Fibroblast of mammary gland (primary cell): ENCODE measurements around the gene RUSF1.
"Not testable (repeated sequence)": the region's sequence is repeated elsewhere in the genome, so short reads cannot be mapped to it uniquely, and the experiment has no call there.

Experiments used
- DNase-seq: peaks from one replicate; pipeline ENCODE4 v3.0.0-alpha.2; 2010; ENCODE audit warnings: low read depth
- H3K4me3 ChIP-seq: 2 replicates; pipeline ENCODE4 v1.5.1; 2011; ENCODE audit warnings: low read depth, mild to moderate bottlenecking, low read length, moderate library complexity; ENCODE audit not compliant: control insufficient read depth
- TF ChIP-seq, protein P1 (sequence below): conservative IDR thresholded peaks from 2 replicates; pipeline ENCODE4 v1.5.1; 2011; ENCODE audit warnings: low read depth, low read length, inconsistent platforms; ENCODE audit not compliant: control insufficient read depth, insufficient read depth

The RUSF1 gene

DNA sequence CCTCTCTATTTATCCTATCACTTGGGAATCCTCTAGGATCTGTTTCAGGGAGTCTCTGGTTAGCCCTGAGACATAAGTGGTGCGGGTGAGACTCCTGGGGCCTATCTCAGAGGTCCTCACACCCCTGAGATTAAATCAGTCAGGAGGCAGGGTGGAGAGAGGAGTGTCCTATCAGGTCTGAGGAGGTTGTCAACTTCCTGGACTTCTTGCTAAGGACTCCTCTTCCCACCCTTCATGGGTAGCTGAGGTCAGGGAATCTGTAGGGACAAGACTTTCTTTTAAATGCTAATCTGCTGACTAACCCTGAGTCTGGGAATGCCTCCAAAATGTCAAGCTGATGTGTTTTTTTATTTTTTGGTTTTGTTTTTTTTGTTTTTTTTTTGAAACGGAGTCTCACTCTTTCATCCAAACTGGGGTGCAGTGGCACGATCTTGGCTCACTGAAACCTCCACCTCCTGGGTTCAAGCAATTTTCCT is 55.5 kb downstream of the RUSF1 start:
- H3K4me3 ChIP-seq, result no peak overlapping the region
- peak; percentile 95 for DNase-seq
- TF ChIP-seq, protein P1, sequence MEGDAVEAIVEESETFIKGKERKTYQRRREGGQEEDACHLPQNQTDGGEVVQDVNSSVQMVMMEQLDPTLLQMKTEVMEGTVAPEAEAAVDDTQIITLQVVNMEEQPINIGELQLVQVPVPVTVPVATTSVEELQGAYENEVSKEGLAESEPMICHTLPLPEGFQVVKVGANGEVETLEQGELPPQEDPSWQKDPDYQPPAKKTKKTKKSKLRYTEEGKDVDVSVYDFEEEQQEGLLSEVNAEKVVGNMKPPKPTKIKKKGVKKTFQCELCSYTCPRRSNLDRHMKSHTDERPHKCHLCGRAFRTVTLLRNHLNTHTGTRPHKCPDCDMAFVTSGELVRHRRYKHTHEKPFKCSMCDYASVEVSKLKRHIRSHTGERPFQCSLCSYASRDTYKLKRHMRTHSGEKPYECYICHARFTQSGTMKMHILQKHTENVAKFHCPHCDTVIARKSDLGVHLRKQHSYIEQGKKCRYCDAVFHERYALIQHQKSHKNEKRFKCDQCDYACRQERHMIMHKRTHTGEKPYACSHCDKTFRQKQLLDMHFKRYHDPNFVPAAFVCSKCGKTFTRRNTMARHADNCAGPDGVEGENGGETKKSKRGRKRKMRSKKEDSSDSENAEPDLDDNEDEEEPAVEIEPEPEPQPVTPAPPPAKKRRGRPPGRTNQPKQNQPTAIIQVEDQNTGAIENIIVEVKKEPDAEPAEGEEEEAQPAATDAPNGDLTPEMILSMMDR, result no peak

DNA sequence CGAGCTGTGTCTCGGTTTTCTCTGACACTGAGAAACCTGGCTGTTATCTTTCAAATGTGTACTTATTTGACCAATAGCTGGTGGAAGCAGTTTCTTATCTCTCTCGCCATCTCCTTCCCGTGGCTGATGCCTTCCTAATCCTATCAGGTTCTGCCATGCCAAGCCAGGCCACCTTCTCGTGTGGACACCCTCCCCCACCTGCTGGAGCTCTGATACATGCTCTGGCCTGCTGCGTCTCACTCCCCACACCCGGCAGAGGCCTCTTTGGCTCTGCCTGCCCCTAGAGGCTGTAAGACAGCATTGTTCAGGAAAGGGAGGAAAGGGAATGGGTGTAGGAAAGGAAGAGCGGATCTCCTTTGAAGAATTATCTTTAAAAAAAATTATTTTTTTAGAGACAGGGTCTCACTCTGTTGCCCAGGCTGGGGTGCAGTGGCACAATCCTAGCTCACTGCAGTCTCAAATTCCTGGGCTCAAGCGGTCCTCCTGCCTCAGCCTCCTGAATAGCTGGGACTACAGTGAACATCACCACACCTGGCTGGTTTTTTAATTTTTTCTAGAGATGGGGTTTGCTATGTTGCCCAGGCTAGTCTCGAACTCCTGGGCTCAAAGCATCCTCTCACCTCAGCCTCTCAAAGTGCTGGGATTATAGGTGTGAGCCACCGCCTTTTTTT is 56.4 kb downstream of the RUSF1 start:
- DNase-seq, result peak; percentile 74
- H3K4me3 ChIP-seq, result no peak overlapping the region

DNA sequence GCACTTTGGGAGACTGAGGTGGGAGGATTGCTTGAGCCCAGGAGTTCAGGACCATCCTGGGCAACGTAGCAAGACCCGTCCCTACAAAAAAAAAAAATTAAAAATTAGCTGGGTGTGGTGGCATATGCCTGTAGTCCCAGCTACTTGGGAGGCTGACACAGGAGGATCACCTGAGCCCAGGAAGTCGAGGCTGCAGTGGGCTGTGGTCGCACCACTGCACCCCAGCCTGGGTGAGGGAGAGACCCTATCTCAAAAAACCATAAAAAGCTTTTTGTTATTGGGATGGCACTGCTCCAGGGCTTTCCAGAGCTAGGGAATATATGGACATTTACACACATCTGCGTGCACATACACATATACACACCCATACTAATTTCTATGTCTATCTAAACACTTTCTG is 57.0 kb downstream of the RUSF1 start:
- DNase-seq, result no peak
- no peak overlapping the region for H3K4me3 ChIP-seq
- TF ChIP-seq, protein P1, result no peak

More for the DNA sequence above, 56.4 kb downstream of the RUSF1 start:
- TF ChIP-seq, protein P1, result peak; percentile 73

DNA sequence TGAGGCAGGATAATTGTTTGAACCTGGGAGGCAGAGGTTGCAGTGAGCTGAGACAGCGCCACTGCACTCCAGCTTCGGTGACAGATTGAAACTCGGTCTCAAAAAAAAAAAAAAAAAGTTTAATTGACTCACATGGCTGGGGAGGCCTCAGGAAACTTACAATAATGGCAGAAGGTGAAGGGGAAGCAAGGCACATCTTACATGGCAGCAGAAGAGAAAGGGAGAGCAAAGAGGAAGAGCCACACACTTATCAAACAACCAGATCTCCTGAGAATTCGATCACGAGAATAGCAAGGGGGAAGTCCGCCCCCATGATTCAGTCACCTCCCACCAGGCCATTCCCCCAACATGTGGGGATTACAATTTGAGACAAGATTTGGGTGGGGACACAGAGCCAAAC is 62.3 kb downstream of the RUSF1 start:
- DNase-seq, H3K4me3 ChIP-seq: not testable (repeated sequence)

DNA sequence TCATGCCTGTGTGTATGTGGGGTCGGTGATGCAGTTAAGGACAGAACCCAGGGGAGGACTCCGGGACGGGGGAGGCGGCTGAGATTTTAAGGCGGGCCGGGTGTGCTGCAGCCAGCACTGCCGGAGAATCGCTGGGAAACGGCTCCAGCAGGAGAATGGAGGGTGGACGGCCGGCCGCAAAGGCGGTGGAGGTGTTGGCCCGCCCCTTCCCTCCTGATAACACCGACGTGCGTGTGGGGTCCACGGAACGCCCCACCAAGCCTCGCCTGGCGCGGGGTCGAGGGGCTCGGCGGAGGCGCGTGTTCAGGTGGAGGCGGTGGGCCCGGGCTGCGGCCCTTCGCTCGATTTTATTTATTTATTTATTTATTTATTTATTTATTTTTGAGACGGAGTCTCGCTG is 66.2 kb downstream of the RUSF1 start:
- H3K4me3 ChIP-seq, result peak overlapping the region; percentile 68
- no peak for DNase-seq
- TF ChIP-seq, protein P1, result no peak

DNA sequence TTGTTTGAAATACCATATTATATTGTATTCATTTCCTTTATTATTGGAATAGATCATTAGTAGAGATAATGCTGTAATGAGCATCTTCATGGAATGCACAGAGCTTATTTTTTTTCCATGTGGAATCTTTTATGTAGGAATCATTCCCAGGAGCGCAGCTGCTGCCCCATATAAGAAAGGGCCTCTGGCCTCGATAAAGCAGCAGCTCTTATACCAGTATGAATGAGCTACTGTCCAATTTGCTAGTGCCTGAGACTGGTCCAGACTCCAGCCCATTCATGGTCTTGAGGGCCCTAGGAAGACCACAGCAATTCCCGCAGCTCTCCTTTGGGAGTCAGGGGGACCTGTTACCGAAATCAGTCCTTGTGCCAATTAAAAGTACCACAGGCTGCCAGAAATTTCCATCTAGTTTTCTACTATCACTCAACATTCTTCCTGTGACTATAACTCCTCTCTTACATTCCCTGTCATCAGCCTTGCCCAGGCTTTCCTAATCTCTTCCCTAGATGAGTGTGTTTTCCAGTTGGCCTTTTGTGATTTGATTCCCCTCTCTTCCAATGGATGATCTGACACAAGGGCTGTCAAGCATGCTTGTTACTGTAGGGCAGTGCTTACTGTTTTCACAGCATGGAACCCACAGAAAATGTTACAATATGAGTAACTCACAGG is 67.5 kb downstream of the RUSF1 start:
- TF ChIP-seq, protein P1, result no peak
- no peak for DNase-seq
- H3K4me3 ChIP-seq, result no peak overlapping the region

DNA sequence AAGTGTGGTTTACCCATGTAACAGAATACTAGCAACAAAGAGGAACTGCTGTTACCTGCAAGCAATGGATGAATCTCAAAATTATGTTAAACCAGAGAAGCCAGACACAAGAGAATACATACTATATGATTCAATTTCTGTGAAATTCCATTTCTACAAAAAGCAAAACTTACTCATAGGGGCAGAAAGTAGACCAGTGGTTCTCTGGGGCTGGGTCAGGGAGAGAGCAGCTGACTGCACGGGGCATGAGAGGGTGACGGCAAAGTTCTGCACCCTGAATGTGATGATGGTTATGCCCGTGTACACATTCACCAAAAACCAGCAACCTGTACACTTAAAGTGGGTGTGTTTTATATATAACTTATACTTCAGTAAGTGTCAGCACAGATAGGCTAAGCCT is 68.7 kb downstream of the RUSF1 start:
- no peak overlapping the region for H3K4me3 ChIP-seq
- TF ChIP-seq, protein P1, result no peak
- no peak for DNase-seq
